ENCODE data around the gene IRX2.

- no peak for TF ChIP-seq CTCF (IDR thresholded peaks at IDR 0.05; ENCODE audit: low read depth, low read length)
- TF ChIP-seq EZH2phosphoT487 (IDR thresholded peaks at IDR 0.05; ENCODE audit: low read depth), result no peak
Observed at GRCh38 chr5:2748861-2749513, 2.5 kb downstream of the IRX2 start.

Measured in OCI-LY3 (cell line).